Placental epithelial cell (primary cell): Measurements from ENCODE around the gene TPD52L1. TPM values are rescaled to one million over a fixed set of nuclear protein-coding genes. Genes with fewer than 3 reads are reported as not detected.

Experiments
- total RNA-seq: library from RNA; depleted of rRNA; stranded (reverse); fragments of >200 nt; gene quantifications from 2 replicates; pipeline ENCODE4 v1.2.3, GENCODE V29; 2012

Gene TPD52L1
- 88.3 and 92.7 TPM in 2 replicates for total RNA-seq

GRCh38 chr6:125153391-125154117 is at the start of gene TPD52L1:
Gene TPD52L1 (plus strand): TSS chr6:125153773. CDS start chr6:125153952, 179 bp downstream.

GRCh38 chr6:125301435-125302391 is 148.1 kb downstream of the TPD52L1 start, which contains the start of gene HDDC2:
Gene HDDC2 (minus strand): TSS chr6:125301967. CDS start chr6:125301932, 35 bp downstream.

Other genes with a start within 250 kb of the TPD52L1 start
- gene RNF217, start 191.3 kb upstream of the TPD52L1 start, total RNA-seq = 93.0 and 288 TPM in 2 replicates
- 52.2 and 59.6 TPM in 2 replicates for gene HDDC2, start 148.2 kb downstream of the TPD52L1 start, total RNA-seq